ENCODE results near the gene PRRT2.

DNA sequence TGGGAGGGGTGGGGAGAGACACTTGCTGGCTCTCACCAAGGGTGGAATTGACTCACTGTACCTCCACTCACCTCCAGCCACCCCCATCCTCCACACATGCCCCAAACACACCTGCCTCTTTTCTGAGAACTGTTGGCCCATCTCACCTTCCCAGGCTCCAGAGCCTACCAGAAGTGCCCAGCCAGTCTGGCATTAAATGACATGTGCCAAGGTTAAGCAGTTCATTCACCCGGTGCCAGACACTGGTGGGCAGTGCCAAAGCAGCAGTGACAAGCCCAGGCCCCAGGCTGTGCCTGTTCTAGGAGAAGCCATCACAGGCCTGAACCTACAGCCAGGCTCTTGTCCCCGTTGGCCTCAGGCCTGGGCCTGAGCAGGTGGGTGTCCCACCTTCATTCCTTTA lies 19.5 kb downstream of the PRRT2 start:
- TF ChIP-seq EP300 (IDR thresholded peaks at IDR 0.05), result no peak
- TF ChIP-seq POLR2A (IDR thresholded peaks at IDR 0.05), result no peak
- TF ChIP-seq, protein P1, sequence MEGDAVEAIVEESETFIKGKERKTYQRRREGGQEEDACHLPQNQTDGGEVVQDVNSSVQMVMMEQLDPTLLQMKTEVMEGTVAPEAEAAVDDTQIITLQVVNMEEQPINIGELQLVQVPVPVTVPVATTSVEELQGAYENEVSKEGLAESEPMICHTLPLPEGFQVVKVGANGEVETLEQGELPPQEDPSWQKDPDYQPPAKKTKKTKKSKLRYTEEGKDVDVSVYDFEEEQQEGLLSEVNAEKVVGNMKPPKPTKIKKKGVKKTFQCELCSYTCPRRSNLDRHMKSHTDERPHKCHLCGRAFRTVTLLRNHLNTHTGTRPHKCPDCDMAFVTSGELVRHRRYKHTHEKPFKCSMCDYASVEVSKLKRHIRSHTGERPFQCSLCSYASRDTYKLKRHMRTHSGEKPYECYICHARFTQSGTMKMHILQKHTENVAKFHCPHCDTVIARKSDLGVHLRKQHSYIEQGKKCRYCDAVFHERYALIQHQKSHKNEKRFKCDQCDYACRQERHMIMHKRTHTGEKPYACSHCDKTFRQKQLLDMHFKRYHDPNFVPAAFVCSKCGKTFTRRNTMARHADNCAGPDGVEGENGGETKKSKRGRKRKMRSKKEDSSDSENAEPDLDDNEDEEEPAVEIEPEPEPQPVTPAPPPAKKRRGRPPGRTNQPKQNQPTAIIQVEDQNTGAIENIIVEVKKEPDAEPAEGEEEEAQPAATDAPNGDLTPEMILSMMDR (IDR thresholded peaks at IDR 0.05), result no peak
- TF ChIP-seq POLR2AphosphoS5 (IDR thresholded peaks at IDR 0.05), result no peak
